PC-3 (cell line): ENCODE results near the gene PAM16.

Source experiments
- EZH2 ChIP-seq: fragments of 300-600 bp; sonication (generic); IDR thresholded peaks from one replicate; pipeline ENCODE4 v1.6.1; 2017; ENCODE audit warnings: antibody characterized with exemption, mild to moderate bottlenecking, low read length; ENCODE audit not compliant: unreplicated experiment
- EZH2phosphoT487 ChIP-seq: fragments of 300-600 bp; sonication (generic); IDR thresholded peaks from 2 replicates; pipeline ENCODE4 v1.6.1; 2018; ENCODE audit warnings: mild to moderate bottlenecking, antibody characterized with exemption, low read length, borderline replicate concordance
- TF ChIP-seq, protein P1 (sequence below): fragments of 300-600 bp; sonication (generic); conservative IDR thresholded peaks from 2 replicates; pipeline ENCODE4 v1.5.1; 2017; ENCODE audit warnings: antibody characterized with exemption, low read depth, mild to moderate bottlenecking, low read length

DNA sequence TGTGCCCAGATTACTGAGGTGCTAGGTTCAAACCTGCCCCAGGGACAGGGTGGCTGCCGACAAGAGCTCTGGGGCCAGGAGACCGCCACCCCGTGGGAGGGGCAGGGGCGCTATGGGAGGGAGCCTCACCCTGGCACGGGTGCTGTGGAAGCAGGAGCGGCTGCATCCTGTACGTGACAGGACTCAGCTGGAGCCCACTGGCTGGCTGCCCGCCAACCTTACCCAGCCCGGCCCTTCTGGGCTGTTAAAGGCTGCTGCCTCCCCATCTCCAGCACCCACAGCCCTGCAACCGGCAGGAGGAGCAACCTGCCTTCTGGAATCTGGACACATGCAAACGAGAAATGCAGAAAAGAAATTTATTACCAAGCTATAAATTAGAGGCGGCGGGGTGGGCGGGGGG is 11.2 kb downstream of the PAM16 start:
- TF ChIP-seq, protein P1, sequence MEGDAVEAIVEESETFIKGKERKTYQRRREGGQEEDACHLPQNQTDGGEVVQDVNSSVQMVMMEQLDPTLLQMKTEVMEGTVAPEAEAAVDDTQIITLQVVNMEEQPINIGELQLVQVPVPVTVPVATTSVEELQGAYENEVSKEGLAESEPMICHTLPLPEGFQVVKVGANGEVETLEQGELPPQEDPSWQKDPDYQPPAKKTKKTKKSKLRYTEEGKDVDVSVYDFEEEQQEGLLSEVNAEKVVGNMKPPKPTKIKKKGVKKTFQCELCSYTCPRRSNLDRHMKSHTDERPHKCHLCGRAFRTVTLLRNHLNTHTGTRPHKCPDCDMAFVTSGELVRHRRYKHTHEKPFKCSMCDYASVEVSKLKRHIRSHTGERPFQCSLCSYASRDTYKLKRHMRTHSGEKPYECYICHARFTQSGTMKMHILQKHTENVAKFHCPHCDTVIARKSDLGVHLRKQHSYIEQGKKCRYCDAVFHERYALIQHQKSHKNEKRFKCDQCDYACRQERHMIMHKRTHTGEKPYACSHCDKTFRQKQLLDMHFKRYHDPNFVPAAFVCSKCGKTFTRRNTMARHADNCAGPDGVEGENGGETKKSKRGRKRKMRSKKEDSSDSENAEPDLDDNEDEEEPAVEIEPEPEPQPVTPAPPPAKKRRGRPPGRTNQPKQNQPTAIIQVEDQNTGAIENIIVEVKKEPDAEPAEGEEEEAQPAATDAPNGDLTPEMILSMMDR = no peak
- TF ChIP-seq EZH2 = no peak
- TF ChIP-seq EZH2phosphoT487 = no peak
